HCT116 (cell line): ENCODE measurements around the gene GNG13. TPM values are rescaled to one million over a fixed set of nuclear protein-coding genes. Genes with fewer than 3 reads are reported as not detected.

Experiments used
- ATAC-seq: fragments of 200-7000 bp; cut with Tn5 transposase; 2 replicates; pipeline ENCODE4 v1.9.1; 2020; ENCODE audit warnings: mild to moderate bottlenecking, moderate library complexity
- BruUV-seq: library from RNA; stranded (reverse); fragments of 400-500 nt; replicated peaks from 2 replicates; lab custom pipeline; 2021; lab: Mats Ljungman, UMichigan
- CTCF ChIA-PET: fragments of 300-600 bp; sonication (Branson Sonifier 250); formaldehyde crosslinking; loops from one replicate; lab custom pipeline; 2021; ENCODE audit warnings: antibody characterized with exemption; lab: Charles Lee
- POLR2A ChIA-PET: fragments of 300-600, 350-600 bp; sonication (Branson Sonifier 250); formaldehyde crosslinking; loops from one replicate; lab custom pipeline; 2021; ENCODE audit warnings: antibody characterized with exemption; lab: Charles Lee
- RAD21 ChIA-PET, 2 experiments: fragments of 300-600 bp; sonication (Branson Sonifier 250); formaldehyde crosslinking; loops; one replicate each; lab custom pipeline; 2023; ENCODE audit warnings: low total read pairs in 2 of 2; ENCODE audit not compliant: uncharacterized antibody in 2 of 2, unreplicated experiment in 2 of 2, low non-redundant PET in 1 of 2; lab: Charles Lee
- DNase-seq: peaks from one replicate; pipeline ENCODE4 v3.0.0-alpha.2; 2010; ENCODE audit warnings: low read depth, low spot score
- H2AFZ ChIP-seq: fragments of 200-600 bp; shearing (Covaris generic), sonication (generic); 2 replicates; pipeline ENCODE4 v1.6.1; 2017; ENCODE audit warnings: low read depth, mixed run types, mixed read lengths, antibody characterized with exemption, low read length; ENCODE audit not compliant: poor library complexity, severe bottlenecking
- H3K27ac ChIP-seq: 2 replicates; pipeline ENCODE4 v1.5.1; 2012; ENCODE audit warnings: low read depth, low read length
- H3K27me3 ChIP-seq: fragments of 200-600 bp; sonication (generic); 2 replicates; pipeline ENCODE4 v1.6.1; 2016; ENCODE audit warnings: mixed run types, low read length, mixed read lengths; ENCODE audit not compliant: insufficient read depth
- H3K36me3 ChIP-seq, 2 experiments: fragments of 200-500 bp in 1 of 2; fragments of 200-600 bp in 1 of 2; sonication (Bioruptor generic) in 1 of 2; sonication (generic) in 1 of 2; 2 replicates each; pipeline versions ENCODE4 v1.5.1 to v1.6.1; 2014 to 2016; ENCODE audit warnings: low read length in 2 of 2, inconsistent platforms in 1 of 2, mixed read lengths in 1 of 2, mixed run types in 1 of 2; ENCODE audit not compliant: insufficient read depth in 2 of 2, control insufficient read depth in 1 of 2
- H3K4me1 ChIP-seq, 2 experiments: fragments of 200-600 bp in 1 of 2; sonication (generic) in 1 of 2; 2 replicates each; pipeline versions ENCODE4 v1.5.1 to v1.6.1; 2012 to 2017; ENCODE audit warnings: low read length in 2 of 2, inconsistent platforms in 1 of 2, mild to moderate bottlenecking in 1 of 2, mixed read lengths in 1 of 2, mixed run types in 1 of 2, moderate library complexity in 1 of 2; ENCODE audit not compliant: insufficient read depth in 2 of 2, control insufficient read depth in 1 of 2
- H3K4me2 ChIP-seq: fragments of 200-600 bp; sonication (generic); 2 replicates; pipeline ENCODE4 v1.6.1; 2017; ENCODE audit warnings: mixed run types, low read length, mixed read lengths
- H3K4me3 ChIP-seq, 2 experiments: fragments of 200-600 bp in 1 of 2; sonication (generic) in 1 of 2; replicated peaks in 1 of 2; 2 replicates each; pipeline ENCODE4 v1.5.1; 2011 to 2016; ENCODE audit warnings: low read length in 2 of 2, control low read depth in 1 of 2, low read depth in 1 of 2, mild to moderate bottlenecking in 1 of 2, mixed read lengths in 1 of 2, mixed run types in 1 of 2
- H3K79me2 ChIP-seq: fragments of 200-600 bp; sonication (generic); 2 replicates; pipeline ENCODE4 v1.6.1; 2017; ENCODE audit warnings: mild to moderate bottlenecking, mixed run types, low read length, moderate library complexity, mixed read lengths; ENCODE audit not compliant: insufficient read depth
- H3K9ac ChIP-seq: fragments of 200-600 bp; sonication (generic); 2 replicates; pipeline ENCODE4 v1.6.1; 2016; ENCODE audit warnings: low read length, mixed read lengths
- H3K9me2 ChIP-seq: fragments of 200-600 bp; sonication (generic), shearing (Covaris generic); 2 replicates; pipeline ENCODE4 v1.6.1; 2017; ENCODE audit warnings: mixed run types, mild to moderate bottlenecking, moderate library complexity; ENCODE audit not compliant: insufficient read depth
- H3K9me3 ChIP-seq, 2 experiments: fragments of 200-500 bp in 1 of 2; fragments of 200-600 bp in 1 of 2; sonication (Bioruptor generic) in 1 of 2; sonication (generic) in 1 of 2; 2 replicates each; pipeline ENCODE4 v1.6.1; 2014 to 2017; ENCODE audit warnings: low read length in 2 of 2, mixed read lengths in 2 of 2, inconsistent platforms in 1 of 2, low read depth in 1 of 2, mild to moderate bottlenecking in 1 of 2, mixed run types in 1 of 2, moderate library complexity in 1 of 2; ENCODE audit not compliant: control insufficient read depth in 1 of 2, insufficient read depth in 1 of 2
- H4K20me1 ChIP-seq: fragments of 200-600 bp; sonication (generic), shearing (Covaris generic); 2 replicates; pipeline ENCODE4 v1.6.1; 2017; ENCODE audit warnings: mixed run types, mild to moderate bottlenecking, moderate library complexity; ENCODE audit not compliant: insufficient read depth
- CBX3 ChIP-seq: IDR thresholded peaks from 2 replicates; pipeline ENCODE4 v1.6.1; 2012; ENCODE audit warnings: low read depth
- ELF1 ChIP-seq: IDR thresholded peaks from 2 replicates; pipeline ENCODE4 v1.6.1; 2012; ENCODE audit warnings: low read depth, borderline replicate concordance
- FOSL1 ChIP-seq: IDR thresholded peaks from 2 replicates; pipeline ENCODE4 v1.6.1; 2012; ENCODE audit warnings: low read depth
- POLR2A ChIP-seq: IDR thresholded peaks from 2 replicates; pipeline ENCODE4 v1.7.0; 2011; ENCODE audit warnings: borderline replicate concordance; ENCODE audit not compliant: insufficient read depth, insufficient read length; ENCODE audit errors: extremely low read depth
- SIN3A ChIP-seq: IDR thresholded peaks from 2 replicates; pipeline ENCODE4 v1.6.1; 2012; ENCODE audit warnings: low read depth
- intact Hi-C: fragments of 100-400 bp; cut with micrococcal nuclease; formaldehyde crosslinking; loops from 2 replicates; pipeline ENCODE4 v1.10.0; 2022
- total RNA-seq: library from RNA; stranded (reverse); gene quantifications from one replicate; pipeline ENCODE4 v1.2.1, GENCODE V29; 2021; ENCODE audit not compliant: unreplicated experiment
- TF ChIP-seq, protein P1 (sequence below): IDR thresholded peaks from 2 replicates; pipeline ENCODE4 v1.6.1; 2012; ENCODE audit warnings: low read depth

Gene GNG13
- total RNA-seq, 1 experiment from 2014 or later: not detected

DNA sequence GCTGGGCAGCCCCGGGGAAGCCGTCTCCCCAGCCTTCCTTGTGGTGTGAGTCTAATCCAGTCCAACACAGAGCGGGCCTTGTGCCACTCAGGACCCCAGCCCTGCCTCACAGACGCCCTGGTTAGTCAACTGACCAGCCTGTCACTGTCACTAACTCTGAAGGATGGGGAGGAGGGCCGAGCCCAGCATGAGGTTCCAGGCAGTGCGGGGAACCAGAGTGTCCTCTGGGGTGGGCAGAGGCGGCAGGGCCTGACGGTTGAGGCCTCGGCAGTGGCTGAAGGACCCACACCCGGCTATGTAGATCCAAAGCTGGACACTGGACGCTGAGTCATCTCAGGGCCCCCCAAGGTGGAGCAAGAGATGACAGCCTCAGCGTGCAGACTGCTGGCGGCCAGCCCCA, 21.0 kb downstream of the GNG13 start (continued):
- TF ChIP-seq SIN3A: no peak

DNA sequence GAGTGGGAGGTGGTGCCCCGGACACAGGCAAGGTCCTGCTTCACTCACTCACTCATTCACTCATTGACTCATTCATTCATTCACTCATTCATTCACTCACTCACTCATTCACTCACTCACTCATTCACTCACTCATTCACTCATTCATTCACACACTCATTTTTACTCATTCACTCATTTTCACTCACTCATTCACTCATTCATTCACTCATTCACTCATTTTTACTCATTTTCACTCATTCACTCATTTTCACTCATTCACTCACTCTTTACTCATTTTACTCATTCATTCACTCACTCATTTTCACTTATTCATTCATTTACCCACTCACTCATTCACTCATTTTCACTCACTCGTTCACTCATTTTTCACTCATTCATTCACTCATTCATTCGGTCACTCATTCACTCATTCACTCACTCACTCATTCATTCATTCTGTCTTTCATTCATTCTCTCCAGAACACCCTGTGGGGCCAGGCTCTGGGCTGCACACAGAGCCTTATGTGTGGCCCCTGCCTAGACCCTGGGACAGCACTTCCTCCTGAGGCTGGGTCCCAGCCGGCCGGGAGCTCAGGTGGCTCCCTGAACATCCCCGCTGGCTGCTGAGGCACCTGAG, 21.5 kb downstream of the GNG13 start:
- no peaks in the 10 kb centered on the region for H3K36me3 ChIP-seq
- ATAC-seq (no peak), DNase-seq (no peak)
- H4K20me1 ChIP-seq: no peaks in the 10 kb centered on the region
- no peaks in the 10 kb centered on the region for H3K79me2 ChIP-seq
- H3K4me2 ChIP-seq: no peak overlapping the region
- H3K9me3 ChIP-seq: no peaks in the 10 kb centered on the region
- H3K9me2 ChIP-seq: no peaks in the 10 kb centered on the region
- H3K4me1 ChIP-seq: peaks cover 21 to 42% of the 10 kb centered on the region in 2 experiments
- RAD21 ChIA-PET: no interaction called here
- no peak overlapping the region for H3K9ac ChIP-seq
- intact Hi-C loops: no loop called here
- TF ChIP-seq FOSL1 (no peak), POLR2A (no peak), CBX3 (no peak), ELF1 (no peak)
- TF ChIP-seq, protein P1, sequence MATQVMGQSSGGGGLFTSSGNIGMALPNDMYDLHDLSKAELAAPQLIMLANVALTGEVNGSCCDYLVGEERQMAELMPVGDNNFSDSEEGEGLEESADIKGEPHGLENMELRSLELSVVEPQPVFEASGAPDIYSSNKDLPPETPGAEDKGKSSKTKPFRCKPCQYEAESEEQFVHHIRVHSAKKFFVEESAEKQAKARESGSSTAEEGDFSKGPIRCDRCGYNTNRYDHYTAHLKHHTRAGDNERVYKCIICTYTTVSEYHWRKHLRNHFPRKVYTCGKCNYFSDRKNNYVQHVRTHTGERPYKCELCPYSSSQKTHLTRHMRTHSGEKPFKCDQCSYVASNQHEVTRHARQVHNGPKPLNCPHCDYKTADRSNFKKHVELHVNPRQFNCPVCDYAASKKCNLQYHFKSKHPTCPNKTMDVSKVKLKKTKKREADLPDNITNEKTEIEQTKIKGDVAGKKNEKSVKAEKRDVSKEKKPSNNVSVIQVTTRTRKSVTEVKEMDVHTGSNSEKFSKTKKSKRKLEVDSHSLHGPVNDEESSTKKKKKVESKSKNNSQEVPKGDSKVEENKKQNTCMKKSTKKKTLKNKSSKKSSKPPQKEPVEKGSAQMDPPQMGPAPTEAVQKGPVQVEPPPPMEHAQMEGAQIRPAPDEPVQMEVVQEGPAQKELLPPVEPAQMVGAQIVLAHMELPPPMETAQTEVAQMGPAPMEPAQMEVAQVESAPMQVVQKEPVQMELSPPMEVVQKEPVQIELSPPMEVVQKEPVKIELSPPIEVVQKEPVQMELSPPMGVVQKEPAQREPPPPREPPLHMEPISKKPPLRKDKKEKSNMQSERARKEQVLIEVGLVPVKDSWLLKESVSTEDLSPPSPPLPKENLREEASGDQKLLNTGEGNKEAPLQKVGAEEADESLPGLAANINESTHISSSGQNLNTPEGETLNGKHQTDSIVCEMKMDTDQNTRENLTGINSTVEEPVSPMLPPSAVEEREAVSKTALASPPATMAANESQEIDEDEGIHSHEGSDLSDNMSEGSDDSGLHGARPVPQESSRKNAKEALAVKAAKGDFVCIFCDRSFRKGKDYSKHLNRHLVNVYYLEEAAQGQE: no peak
- TF ChIP-seq, all 23 proteins: peak for 0
- CTCF ChIA-PET: no interaction called here
- no peak overlapping the region for H3K4me3 ChIP-seq
- H2AFZ ChIP-seq: no peak overlapping the region
- no peak overlapping the region for H3K27ac ChIP-seq
- POLR2A ChIA-PET: no interaction called here
- no peaks in the 10 kb centered on the region for H3K27me3 ChIP-seq
- no TSS peak for BruUV-seq
